Renal pelvis (tissue), 4 donors: ENCODE data around the gene FOXP1. TPM values are rescaled to one million over a fixed set of nuclear protein-coding genes. Genes with fewer than 3 reads are reported as not detected.

ENCODE experiments used
- DNase-seq: peaks from one replicate; pipeline ENCODE4 v3.0.0-alpha.2; 2013
- polyA plus RNA-seq, 3 donors: library from polyadenylated mRNA; unstranded; fragments of 120-200 nt; gene quantifications; one replicate each; pipeline ENCODE4 v1.2.1, GENCODE V29; 2013; ENCODE audit not compliant: insufficient read length in 3 of 3

Gene FOXP1
- polyA plus RNA-seq, 3 donors = 33.6 to 43.2 (median 40.6) TPM

DNA sequence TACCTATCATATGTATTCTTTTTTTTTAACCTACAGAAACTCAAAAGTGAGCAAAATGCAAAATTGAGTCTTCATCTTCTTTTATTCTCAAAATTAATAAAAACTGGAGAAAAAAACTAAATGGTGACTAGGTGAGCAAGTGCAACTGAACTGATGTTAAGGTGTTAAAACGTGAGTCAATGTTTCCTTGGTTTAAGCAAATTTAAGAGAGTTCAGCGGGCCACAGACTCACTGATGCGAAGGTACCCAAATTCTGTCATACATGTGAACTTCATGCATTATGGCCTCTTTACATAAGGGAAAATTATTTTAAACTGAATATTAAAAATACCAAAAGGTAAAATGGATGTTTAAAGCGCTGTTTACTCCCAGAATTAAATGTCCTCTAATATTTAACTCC, 206.6 kb downstream of the FOXP1 start:
- DNase-seq = no peak

DNA sequence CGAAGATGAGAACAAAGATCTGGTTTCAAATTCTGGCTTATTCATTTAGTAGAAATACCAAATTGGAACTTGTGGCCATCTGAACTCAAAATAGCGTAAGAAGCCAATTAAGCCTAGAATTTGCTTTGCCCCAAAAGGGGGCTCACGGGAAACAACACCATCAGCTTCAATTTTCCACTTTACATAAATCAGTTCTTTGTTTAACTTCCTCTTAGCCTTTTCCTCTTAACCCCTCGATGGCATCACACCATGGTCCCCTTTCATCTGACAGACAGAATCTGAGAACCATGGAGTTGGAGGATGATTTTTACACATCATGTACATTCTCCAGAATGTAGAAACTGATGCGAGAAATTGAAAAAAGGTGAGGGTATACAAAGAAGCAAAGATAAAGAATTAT, 207.0 kb downstream of the FOXP1 start:
- DNase-seq = no peak

DNA sequence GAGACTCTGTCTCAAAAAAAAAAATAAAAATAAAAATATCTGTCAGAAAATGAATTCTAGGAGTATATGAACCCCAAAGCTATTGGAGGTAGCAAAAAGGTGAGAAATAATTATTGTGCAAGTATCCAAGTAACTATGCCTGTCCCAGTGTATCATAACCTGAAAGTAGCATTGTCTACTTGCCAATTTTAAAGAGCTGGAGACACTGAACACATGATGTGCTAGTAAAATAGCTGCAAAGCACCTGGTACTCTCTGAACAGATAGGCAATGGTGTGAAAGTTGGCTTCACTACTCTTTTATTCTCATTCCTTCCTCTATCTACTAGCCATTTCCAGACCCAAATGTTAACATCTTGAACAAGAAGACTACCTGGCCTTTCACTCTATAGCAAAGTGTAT, 208.9 kb downstream of the FOXP1 start:
- no peak for DNase-seq

DNA sequence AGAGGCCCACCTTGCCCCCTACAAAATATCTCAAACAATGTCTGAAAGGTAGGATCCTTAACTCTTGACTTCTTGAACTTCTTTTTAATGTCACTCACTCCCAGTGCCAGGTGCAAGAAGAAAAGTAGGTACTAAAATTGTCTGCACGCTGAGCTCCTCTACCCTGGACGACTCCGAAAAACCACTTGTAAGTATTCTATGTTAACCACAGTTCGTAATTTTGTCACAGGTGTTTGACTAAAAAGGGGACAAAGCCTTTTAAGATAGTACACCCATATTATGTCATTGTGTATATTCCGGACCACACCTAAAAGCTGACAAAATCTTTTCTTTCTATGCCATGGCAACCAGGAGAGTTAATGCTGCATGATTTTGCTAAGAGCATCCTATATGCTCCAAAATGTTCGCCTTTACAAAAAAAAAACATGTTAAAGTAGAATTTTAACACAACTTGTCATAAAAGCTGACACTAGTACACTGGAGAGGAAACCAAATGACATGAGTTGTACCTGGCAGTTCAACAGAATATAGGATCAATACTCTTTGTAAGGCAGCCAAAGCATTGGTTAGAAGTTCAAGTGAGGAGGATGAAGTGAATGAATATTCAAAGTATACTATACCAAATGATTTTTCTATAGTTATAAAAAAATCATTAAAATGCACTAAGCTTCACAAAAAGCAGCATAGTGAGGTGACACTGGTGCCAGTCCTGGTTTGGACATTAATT, 210.5 kb downstream of the FOXP1 start:
- no peak for DNase-seq

DNA sequence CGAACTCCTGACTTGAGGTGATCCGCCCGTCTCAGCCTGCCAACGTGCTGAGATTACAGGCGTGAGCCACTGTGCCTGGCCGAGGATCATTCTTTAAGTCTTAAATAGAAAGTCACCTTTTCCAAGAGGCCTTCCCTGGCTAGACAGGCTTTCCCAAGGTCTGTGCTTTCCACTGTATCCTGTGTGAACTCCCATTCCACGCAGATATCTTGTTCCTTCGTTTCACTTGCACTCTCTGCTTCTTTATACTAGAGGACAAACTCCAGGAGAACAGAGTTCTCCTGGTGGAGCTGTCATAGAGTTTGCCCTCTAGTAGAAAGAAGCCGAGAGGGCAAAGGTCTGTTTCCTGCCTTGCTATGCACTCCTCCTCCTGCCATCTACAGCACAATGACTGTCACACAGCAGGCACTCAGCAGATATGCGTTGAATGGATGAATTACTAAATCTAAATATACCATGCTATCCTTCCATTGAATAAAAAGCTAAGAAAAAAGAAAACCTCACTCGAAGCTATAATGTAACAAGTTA, 211.2 kb downstream of the FOXP1 start:
- DNase-seq = no peak

DNA sequence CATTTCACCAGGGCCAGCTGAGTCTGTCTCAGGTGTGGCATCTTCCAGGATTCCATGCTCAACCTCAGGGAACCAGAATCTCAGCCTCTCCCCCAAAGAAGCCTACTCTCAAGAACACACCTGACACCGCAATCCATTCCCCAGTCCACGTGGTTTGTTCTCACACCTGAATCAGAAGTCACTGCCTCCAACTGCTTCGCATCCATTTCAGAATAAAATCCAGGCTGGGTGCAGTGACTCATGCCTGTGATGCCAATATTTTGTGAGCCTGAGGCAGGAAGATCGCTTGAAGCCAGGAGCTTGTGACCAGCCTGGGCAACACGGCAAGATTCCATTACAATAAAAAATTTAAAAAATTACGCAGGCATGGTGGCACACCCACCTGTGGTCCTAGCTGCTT, 212.2 kb downstream of the FOXP1 start:
- no peak for DNase-seq

DNA sequence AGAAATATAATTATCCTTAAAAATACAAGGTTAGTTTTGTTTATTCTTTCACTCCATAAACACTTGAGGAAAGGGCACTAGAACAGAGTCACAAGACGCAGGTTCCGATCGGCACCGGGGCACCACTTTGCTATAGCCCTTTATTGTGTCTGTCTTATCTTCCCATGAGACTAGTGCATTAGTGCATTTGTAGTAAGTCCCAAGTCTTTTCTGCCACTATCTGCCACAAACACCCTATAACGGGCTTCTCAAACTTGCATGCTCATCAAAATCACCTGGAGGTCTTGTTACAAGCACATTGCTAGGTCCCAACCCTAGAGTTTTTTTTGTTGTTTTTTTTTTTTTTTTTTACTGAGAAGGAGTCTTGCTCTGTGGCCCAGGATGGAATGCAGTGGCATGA, 213.1 kb downstream of the FOXP1 start:
- no peak for DNase-seq

DNA sequence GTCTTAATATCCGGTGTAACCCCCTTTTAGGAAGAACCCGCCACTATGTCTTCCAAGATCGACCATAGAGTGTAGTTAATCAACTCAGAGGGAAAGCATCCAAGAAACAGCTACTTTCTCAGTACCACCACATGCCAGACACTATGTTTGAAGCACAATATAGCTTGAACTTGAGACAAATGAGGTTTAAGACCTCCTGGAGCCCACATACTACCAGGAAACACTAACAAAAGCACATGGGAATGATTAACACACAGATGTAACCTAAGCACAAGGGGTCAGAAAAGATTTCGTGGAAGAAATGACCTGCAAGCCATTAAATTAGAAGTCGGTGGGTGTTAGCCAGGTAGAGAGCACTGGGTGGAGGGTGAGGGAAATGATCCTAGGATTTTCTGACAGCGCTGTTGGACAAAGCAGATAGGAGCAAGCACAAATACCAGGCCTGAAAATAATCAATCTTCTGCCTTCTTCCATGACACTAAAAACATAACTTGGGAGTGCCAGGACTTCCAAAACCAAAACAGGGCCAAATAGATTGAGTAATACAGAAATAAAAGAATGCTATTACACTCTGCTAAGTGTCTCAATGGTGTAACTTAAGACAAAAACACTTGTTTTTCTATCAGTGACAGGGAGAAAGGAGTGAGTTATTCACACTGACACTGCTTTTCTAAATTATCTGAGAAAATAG, 213.7 kb downstream of the FOXP1 start:
- DNase-seq = no peak

DNA sequence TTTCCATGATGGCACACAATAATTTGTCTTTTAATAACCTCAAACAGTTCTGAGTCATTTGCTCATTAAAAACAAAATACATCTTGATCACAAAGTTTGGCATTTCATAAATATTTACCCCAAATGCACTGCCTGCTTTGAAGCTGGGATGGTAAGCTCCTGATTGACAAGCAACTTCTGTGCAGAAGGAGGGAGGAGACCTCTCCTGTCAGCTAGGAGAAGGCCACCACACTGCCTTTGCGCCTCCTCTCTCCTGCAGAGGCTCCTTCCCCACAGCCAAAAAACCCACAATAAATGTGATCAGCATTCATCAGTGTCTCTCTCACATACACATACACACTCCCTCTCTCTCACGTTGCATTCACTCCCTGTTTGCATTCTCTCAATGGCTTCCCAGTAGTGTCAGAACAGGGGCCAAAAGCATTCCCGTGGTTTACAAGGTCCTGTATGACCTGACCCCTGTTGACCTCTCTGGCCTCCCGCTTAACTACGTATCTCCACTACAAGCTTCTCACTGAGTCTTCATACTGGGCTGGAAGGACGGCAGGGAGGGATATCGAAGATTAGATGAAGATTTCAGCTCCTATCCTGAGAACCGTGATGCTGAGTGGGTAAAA, 216.4 kb downstream of the FOXP1 start:
- no peak for DNase-seq

DNA sequence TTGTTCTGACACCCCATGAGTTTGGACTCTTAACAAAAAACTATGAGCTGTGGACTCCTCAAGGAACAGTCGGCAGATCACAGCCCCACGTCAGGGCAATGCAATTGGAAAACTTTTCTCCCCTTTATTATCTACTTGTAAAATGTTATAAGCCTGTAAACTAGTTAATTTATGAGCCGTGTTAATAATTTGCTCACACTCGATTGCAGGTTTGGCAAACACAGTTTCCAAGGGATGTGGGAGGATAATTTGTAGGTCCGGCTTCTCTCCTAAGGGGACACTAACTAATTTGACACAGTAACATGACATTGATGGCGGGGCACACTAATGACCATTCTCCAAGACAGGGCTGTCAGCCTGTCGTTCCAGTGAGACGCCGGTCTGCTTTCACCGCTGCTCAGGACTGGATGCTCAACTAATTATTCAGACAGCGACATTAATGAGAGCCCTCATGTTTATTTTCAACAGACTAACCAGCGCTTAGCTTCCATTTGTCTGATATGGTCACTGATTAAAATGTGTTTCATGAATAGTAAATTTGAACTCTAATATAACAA, 222.1 kb downstream of the FOXP1 start:
- DNase-seq = peak; percentile 43

DNA sequence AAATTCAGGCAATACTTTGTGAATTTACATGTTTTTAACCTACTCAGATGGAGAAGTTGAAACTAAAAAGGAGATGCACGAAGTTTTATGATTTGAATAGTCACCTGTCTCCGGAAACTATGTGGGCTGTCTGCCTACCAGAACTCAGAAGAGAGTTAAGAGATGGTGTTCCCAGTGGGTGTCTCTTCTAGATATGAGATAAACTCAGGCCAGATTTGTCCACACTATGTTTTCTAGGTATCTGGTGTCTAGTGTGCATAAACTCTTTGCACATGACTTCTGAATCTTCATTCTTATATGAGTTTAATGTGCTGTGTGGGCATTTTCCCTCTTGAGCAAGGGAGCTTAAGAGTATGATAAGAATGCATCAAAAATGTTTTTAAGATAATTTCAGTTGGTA, 222.8 kb downstream of the FOXP1 start:
- DNase-seq = no peak

DNA sequence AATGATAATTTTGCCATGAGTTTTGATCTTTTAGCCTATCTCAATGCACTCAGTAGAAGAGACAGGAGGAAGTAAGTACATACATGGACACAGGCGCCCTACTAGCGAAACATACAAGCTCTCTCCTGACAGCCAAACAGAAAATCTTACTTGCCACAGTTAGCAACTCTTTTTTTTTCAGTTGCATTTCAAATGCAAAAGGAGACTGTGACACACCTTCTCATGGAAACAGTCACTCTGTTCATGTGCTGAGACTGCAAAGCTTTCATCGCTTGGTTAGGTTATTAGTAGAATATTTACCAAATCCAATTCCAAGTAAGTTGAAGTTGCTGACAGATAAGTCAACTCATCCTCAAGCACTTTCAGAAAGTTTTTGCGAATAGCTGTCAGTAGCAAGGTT, 223.3 kb downstream of the FOXP1 start:
- DNase-seq = no peak

DNA sequence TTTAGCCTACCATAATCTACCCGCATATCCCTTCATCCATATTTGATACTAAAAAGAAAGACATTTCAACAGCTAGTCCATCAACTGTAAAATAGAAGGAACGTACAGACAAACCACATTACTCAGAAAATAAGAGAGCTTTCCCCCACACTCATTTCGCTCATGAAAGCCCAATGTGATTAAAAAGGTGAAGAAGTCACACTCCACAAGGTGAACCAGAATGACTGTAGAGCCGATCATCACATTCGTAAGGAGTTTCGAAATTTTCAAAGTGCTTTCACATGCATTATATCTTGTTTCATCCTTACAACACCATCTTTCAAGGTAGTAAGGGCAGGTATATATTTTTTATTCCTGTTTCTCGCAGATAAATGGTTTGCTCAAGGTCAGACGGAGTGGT, 225.3 kb downstream of the FOXP1 start:
- DNase-seq = no peak

DNA sequence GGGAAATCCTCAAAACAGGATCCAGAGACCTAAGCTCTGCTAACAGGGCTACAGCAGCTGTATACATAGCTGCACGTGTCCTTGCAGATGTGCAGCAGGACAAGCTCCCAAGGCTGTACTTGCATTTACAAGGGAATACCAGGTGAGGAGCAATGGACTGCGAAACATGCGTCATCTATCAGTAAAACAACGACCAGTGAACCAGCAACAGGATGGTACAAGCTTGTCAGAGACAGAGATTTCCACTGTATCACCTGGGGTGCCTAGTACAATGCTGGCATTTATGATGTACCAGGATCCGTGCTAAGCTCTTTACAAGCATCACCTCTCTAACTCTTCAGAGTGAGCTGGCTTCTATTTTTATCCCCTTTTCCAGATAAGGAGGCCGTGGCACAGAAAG, 227.3 kb downstream of the FOXP1 start:
- no peak for DNase-seq

DNA sequence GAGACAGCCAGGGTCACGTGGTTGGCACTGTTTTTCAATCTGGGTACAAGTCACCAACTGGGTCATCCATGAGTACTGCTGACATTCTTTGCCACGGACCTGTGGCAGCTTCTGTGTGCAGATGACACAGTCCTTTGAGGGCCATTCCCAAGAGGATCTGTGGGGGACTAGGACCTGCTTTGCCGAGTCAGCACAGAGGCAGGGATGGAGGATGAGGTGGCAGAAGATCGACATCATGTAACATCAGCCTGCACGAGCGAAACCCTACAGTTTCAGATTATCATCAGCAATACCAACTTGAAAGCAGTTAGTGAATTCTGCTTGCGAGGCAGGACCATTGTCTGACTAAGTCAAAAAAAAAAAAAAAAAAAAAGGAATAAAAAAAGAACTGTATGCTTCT, 227.7 kb downstream of the FOXP1 start:
- no peak for DNase-seq

DNA sequence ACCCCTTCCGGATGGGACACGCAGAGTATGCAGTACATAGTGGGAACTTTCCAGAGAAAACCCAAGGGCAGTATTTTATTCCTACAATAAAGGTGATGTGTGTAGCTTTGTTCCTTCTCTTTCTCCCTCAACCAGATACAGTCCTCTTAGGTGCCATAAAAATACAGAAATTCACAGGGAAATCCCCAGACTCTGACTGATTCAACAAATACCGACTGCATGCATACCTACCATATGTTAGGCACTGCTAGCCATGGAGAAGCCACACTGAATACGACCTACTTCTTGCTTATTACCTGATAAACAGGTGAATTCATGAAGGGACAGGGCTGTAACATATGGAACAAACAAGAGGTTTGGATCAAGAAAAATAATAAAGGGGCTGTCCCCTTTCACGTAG, 228.5 kb downstream of the FOXP1 start:
- no peak for DNase-seq

DNA sequence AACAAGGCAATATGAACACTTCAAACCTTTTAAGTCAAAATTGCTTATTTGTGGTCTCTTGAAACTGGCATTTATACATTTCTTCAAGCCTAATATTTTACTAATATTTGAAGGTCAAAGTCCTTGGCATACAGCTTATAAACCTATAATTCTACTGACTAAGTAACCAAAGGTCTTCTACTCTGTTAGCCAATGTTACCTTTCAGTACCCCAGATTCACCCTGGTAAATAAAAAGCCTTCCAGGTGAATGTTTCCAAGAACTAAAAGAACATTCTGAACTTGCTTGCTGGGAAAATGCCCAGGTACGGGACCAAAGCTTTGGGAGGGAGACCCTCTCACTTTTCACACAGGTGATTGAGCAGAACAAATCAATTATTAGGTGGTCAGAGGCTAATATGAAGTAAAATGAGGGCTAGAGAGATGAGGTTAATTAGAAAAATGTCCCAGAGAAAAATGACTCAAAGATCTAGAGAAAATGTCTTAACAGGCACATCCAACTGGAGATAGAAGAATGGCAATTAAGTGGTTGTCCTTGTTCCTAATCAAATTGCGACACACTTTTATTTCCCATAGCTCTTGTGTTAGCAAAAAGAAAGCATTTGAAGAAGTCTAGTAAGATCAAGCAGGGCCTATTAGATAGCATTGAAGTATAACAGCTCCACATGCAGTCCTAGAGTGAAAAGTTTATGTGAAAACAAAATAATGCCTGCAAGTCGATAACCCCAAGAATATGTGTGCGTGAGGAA, 232.0 kb downstream of the FOXP1 start:
- no peak for DNase-seq

DNA sequence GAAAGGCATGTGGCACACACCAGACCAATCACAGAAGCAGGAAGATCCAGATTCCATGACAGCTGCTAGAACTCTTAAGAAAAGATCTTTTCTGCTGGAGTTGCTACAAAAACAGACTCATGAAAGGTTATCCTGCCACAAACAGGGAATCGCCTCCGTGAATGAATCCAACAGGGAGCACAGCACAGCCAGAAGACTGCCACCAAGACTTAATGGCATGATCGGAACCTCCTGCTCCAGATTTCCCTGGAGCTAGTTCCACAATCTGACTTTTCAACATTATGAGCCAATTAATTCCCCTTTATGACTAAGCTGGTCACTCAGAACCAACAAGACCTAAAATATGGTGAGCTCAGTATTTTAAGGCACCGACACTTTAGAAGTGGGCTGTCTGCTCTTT, 232.5 kb downstream of the FOXP1 start:
- DNase-seq = no peak

DNA sequence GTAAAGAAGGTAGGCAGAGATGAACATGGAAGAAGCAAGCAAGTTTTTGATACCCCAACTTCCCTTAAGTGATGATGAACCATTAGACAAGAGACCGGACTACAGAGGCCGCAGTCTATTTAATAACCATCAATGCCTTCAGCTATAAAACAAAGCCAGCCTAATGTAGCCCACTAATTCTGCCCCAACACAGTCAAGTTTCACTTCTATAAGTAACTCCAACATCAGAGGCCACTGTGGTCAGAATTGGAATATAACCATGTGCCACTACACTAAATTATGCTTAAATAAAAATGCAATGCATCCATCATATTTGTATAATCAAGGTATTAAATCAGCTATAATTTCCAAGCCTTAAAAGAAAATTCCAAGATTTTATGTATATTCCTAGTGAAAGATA, 234.7 kb downstream of the FOXP1 start:
- no peak for DNase-seq

DNA sequence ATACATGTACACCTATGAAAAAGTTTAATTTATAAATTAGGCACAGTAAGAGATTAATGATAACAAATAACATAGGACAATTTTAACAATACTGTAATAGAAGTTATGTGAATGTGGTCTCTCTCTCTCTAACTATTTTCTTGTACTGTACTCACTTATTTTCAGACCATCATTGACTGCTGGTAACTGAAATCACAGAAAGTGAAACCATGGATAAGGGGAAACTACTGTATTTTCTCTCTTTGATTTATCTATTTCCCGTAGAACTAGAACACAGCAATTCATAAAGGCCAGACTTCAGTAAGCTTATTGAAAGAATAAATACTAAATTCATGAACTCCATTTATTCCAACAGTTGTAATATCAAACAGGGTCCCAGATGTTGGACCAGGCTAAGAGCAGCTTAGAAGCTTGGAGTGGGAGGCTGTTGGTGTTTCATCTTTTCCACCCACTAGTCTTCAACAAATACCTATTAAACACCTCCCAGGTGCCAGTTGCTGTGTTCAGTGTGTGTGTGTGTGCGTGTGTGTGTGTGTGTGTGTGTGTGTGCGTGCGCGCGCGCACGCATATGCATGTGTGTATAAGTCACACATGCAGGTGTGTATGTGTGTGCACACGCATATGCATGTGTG, 235.4 kb downstream of the FOXP1 start:
- DNase-seq = no peak

DNA sequence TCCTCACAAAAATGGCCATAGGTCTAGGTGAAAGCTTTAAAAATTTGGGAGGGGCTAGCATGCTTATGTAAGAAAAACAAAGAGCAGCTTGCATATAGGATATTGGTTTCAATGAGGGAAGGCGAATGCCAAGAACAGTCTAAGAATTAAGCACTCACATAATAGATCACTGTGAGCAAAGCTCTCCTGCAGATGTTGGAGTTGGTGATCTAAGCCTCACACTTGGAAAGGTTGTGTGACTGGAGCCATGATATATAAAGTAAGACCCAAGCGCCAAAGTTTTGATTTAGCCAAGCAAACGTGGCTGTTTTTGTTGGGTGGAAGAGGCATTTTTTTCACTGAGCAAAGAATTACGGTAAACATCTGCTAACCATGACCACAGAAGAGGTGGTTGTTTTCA, 237.5 kb downstream of the FOXP1 start:
- DNase-seq = no peak
